GM11168 (cell line): ENCODE results near the gene SRSF3.
"Not testable (repeated sequence)": the region's sequence is repeated elsewhere in the genome, so short reads cannot be mapped to it uniquely, and the experiment has no call there.

ENCODE experiments used
- in situ Hi-C: fragments of 300-500 bp; cut with MboI; formaldehyde crosslinking; loops from one replicate; pipeline ENCODE4 v1.12.0; 2022; ENCODE audit warnings: low sequenced_read_pairs; ENCODE audit not compliant: unreplicated experiment

SRSF3 gene

DNA sequence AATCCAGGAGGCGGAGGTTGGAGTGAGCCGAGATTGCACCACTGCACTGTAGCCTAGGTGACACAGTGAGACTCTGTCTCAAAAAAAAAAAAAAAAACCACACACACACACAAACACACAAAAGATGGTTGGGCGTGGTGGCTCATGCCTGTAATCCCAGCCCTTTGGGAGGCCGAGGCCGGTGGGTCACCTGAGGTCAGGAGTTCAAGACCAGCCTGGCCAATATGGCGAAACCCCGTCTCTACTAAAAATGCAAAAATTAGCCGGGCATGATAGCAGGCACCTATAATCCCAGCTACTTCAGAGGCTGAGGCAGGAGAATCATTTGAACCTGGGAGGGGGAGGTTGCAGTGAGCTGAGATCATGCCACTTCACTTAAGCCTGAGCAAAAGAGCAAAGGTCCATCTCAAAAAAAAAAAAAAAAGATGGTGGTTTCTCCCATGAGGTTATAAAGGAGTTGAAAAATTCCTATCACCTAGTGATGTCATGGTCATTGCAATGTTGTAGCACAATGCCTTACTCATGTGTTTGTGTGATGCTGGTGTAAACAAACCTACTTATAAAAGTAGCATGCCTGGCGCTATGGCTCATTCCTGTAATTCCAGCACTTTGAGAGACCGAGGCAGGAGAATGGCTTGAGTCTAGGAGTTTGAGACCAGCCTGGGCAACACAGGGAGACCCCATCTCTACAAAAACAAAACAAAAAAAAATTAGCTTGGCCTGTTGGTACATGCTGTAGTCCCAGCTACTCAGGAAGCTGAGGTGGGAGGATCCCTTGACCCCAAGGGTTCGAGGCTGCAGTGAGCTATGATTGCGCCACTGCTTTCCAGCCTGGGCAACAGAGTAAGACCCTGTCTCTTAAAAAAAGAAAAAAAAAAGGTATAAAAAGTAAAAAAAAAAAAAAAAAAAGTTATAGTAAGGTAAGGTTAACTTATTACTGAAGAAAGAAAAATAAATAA is 21.5 kb upstream of the SRSF3 start:
- in situ Hi-C loops = not testable (repeated sequence)

DNA sequence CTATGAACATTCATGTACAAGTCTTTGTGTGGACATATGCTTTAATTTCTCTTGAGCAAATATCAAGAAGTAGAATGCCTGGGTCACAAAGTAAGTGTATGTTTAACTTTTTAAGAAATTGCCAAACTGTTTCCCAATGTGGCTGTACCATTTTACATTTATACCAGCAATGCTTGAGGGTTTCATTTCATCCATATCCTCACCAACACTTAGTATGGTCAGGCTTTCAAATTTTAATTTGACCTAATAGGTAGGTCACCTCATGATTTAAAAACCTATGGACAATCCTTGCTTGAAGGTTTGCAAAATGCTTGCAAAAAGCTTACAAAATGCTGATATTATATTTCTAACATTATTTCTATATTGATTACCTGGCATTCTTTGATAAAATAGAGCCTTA is 19.5 kb upstream of the SRSF3 start:
- in situ Hi-C loops = no loop called here

DNA sequence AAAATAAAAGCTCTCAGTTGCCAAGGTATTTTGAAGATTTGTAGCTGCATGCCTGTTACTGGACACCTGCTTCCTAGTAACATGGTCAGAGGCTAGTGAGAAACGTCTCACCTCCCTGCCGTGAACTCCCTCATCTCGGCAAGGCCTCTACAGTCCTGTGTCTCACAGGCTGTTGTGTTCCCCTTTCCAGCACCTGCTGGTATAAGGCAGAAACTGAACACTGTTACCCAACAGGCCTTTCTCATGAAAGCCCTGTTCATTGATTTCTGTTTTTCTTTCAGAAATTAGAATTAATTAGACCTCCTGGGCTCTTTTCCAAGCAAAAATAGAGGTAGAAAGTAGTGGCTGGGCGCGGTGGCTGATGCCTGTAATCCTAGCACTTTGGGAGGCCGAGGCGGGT is 17.6 kb upstream of the SRSF3 start:
- in situ Hi-C loops = no loop called here

DNA sequence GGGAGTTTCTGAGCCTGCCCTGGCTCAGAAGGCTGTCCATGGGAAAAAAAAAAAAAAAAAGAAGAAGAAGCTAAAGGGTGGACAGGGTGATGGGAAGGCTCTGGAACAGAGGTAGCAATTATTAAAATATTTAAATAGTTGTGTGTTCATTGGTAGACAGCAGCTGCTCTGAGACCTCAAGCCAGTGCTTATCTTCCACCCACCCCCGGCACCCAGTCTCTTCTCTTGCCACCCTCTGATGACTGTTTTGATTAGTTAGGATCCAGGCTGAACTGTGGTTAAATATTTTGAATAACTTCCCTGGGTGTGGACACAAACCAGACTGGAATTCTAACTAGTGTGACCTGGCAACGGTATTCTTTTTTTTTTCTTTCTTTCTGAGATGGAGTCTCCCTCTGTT is 16.9 kb upstream of the SRSF3 start:
- in situ Hi-C loops = no loop called here

DNA sequence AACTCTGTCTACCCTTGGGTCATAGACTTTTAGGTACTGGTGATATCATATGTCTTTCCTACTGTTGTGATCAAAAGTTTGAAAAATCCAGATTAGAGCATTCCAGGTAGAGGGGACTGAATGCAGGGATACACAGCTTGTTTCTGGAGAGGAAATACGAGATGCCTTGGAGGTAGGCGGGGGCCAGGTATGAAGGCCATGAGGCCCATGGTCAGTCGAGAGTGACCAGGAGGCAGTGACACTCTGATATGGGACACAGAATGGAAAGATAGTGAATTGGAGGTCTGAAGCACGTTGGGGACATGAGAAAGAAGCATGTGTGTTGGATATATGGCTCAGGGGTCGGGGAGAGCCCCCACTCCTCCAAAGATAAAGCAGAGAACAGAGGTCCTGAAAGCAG is 16.1 kb upstream of the SRSF3 start:
- in situ Hi-C loops = no loop called here

DNA sequence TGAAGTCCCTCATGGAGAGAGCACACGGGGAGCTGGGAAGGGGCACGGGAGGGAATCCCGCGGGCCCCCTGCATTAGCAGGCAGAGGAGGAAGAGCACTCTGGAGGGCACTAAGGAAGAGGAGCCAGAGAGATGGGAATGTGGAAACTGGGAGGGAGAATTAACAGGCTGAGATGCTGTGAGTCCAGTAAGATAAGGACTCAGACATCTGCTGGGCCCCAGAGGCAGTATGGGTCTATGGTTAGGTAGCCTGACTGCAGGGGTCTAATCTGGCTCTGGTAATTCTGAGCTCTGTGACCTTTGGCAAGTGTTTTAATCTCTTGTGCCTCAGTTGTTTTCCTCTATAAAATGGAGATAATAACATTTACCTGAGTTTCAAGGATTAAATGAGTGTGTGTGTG is 15.7 kb upstream of the SRSF3 start:
- in situ Hi-C loops = no loop called here

DNA sequence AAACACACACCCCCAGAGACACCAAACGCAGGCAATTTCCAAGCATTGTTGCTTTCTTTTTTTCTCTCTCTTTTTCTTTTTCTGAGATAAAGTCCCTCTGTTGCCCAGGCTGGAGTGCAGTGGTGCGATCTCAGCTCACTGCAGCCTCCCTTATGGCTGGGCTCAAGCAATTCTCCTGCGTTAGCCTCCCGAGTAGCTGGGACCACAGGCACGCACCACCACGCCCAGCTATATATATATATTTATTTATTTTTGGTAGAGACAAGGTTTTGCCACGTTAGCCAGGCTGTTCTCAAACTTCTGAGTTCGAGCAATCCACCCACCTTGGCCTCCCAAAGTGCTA is 14.0 kb upstream of the SRSF3 start:
- in situ Hi-C loops = loop anchor here (10.0 kb wide), 1 partner anchor 975 kb away; no protein-coding TSS in a partner anchor

DNA sequence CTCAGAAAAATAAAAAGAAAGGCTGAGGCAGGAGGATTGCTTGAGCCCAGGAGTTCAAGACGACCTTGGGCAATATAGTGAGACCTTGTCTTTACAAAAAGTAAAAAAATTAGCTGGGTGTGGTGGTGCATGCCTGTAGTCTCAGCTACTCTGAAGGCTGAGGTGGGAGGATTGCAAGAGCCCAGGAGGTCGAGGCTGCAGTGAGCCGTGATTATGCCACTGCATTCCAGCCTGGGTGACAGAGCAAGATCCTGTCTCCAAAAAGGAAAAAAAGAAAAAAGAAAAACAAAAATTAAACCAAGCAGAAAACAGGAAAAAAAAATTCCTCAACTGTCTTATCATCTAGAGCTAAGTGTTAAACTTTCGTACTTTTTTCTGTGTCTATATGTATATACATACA is 12.4 kb upstream of the SRSF3 start:
- in situ Hi-C loops = loop anchor here (10.0 kb wide), 1 partner anchor 973 kb away; no protein-coding TSS in a partner anchor

DNA sequence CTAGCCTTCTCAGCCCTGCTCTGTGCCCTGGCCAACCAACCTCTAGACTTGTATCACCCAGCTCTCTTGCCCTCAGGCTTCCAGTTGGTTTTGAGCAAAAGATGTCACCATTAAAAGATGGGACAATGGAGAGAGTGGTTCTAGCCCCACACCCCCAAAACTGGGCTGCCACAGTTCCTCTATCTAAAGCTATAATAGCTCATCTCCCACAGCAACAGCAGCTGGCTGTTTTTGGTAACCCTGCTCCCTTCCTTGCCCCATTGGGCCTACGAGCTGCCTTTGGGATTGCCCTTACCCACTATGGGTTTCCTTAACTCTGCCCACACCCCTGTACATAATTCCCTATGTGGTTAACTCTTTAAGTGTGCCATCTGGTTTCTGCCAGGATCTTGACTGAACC is 7.6 kb upstream of the SRSF3 start:
- in situ Hi-C loops = loop anchor here (10.0 kb wide), 1 partner anchor 968 kb away; no protein-coding TSS in a partner anchor

DNA sequence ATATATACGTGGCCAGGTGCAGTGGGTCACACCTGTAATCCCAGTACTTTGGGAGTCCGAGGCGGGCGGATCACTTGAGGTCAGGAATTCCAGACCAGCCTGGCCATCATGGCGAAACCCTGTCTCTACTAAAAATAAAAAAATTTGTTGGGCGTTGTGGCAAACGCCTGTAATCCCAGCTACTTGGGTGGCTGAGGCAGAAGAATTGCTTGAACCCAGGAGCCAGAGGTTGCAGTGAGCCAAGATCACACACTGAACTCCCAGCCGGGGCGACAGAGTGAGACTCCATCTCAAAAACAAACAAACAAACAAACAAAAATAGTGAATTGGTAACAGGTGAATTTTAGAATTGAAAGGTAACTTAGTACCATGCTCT is 5.1 kb upstream of the SRSF3 start:
- in situ Hi-C loops = loop anchor here (10.0 kb wide), 1 partner anchor 966 kb away; no protein-coding TSS in a partner anchor

DNA sequence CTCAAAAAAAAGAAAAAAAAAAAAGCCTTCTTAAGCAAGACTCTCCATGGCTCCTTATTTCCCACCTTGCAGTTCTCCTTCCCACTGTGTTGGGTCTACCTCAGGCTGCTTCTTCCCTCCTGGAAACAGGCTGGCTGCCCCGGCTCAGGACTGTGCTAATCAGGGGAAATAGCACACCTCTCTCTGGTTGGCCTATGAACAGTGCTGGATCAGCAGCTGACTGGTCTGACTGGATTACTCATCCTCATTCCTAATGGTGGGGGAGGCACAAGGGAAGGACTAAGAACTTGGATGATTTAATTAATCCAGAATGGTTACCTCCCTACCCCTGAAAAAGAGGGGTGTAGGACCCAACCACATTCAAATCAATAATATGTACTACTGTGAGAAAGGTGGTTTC is 3.9 kb upstream of the SRSF3 start:
- in situ Hi-C loops = no loop called here

DNA sequence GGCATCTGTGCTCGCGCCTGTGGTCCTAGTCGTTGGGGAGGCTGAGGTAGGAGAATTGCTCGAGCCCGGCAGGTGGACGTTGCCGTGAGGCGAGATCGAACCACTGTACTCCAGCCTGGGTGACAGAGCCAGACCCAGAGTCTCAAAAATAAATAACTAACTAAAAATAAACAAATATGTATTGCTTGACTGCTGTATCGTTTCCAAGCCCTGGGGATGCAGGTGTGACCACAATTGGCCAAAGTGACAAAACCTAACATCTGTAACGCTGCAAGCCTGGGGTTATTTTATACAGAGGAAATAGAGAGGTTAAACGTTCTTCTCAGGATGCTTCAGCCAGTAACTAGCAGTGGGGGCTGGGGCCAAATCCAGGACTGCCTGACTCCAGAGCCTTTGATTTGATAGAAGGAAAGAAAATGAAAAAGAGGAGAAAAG is 1.9 kb upstream of the SRSF3 start:
- in situ Hi-C loops = no loop called here

DNA sequence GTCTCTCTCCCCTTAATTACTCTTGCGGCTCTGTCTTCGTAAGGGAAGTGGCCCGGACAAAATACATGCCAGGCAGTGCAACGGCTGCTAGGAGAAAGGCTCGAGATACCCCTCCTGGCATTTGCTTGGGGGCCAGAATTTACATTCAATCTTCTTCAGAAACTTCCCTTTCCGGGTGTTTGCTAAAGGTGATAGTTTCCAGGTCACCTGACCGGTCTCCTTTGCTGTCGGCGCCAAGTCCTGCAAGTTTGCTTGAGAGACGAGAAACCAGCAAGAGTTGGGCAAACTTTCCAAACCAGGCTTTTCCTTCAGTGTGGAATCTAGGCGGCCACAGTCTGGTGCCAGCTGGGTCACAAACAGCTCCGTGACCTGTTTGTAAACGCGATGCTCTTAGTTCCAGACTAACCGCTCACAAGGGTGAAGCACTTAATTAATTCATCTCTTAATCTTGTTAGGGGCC is 563 bp upstream of the SRSF3 start:
- in situ Hi-C loops = no loop called here

DNA sequence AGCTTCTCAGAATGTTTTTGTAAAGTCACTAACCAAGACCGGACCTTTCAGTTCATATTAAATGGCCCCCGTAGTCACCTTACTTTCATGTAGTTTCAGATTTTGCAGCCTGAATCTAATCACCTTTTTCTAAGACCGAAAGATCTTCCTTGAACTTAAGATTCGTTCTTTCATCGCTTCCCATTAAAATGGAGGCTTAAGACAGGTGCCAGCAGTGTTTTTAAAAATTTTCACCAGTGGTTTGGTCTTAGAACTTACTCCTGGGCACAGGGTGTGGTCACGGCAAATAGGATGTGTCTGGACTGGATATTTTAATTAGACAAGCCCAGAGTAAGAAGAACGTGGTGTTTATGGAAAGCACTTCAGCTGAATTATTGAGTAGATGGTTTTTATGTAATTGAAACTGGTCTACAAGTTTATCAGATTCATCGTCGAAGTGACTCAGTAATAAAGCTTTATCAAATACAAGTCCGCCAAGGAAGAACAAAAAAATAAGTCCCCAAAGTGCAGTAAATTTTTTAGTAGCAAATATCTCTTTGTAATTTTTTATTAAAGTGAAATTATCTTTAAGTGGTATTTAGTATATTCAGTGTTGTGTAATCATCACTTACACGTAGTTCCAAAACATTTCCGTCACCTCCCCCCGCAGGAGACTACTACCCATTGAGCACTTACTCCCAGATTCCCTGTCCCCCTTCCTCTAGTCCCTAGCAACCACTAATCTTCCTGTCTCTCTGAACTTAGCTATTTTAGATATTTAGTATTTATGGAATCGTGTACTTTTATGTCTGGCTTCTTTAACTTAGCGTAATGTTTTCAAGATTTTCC is 868 bp downstream of the SRSF3 start:
- in situ Hi-C loops = no loop called here

DNA sequence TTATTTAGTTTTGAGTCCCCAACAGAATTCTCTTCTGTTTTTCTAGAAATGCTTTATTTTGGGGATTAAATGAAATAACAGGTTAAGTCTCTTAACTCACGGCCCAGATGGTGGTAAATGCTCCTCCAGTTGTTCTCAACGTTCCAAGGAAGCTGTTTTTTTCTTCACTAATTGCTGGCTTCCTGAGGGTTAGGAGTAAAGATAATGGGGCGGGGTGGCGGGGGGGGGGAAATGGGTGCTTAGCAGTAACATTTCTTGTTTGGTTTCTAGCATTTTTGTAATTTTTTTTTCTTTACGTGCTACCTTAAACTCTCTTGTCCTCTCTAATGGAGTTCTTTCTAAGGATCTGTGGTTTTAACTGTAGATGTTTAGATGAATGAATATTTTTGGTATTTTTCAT is 2.2 kb downstream of the SRSF3 start:
- in situ Hi-C loops = no loop called here

DNA sequence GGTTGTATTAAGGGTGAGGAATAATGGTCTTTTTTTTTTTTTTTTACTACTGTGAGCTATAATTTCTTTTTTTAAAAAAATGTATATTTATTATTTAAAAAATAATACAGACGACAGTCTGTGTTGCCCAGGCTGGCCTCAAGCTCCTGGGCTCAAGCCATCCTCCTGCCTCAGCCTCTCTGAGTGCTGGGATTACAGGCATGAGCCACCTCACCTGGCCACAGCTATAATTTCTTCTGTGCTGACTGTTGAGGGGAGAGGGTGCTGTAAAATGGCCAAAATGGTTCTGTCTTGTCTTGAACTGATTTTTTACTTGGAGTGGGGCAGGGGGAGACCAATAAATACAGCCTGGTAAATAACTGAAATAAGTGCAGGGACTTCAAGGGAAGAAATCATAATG is 3.6 kb downstream of the SRSF3 start:
- in situ Hi-C loops = no loop called here

DNA sequence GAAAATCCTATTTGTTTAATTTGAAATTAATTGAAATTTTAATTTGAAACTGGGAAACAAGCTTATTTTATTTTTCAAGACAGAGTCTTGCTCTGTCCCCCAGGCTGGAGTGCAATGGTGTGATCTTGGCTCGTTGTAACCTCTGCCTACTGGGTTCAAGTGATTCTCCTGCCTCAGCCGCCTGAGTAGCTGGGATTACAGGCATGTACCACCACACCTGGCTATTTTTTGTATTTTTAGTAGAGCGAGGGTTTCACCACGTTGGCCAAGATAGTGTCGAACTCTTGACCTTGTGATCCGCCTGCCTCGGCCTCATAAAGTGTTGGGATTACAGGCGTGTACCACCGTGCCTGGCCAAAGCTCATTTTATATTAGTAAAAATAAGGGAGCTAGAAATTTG is 4.2 kb downstream of the SRSF3 start:
- in situ Hi-C loops = no loop called here

DNA sequence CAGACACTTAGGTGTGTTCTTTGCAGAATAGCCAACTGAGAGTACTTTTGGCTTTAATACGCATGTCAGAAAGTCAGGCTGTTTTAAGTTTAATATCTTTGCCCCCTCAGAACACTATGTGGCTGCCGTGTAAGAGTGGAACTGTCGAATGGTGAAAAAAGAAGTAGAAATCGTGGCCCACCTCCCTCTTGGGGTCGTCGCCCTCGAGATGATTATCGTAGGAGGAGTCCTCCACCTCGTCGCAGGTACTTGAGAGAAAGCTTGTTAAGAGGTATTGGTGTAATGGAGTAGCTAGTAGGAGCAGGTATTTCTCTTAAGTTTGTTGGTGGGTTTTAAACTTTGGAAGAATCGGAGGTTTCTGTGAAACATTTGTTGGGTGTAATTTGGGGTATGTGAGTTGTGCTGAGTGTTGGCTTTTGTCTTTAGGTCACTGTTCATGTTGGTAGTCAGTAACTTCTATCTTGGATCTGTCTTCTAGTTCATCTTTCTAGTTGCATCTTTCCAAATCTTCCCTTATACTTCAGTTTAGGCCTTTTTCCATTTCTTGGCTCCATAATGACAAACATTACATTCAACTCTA is 4.7 kb downstream of the SRSF3 start:
- in situ Hi-C loops = no loop called here

DNA sequence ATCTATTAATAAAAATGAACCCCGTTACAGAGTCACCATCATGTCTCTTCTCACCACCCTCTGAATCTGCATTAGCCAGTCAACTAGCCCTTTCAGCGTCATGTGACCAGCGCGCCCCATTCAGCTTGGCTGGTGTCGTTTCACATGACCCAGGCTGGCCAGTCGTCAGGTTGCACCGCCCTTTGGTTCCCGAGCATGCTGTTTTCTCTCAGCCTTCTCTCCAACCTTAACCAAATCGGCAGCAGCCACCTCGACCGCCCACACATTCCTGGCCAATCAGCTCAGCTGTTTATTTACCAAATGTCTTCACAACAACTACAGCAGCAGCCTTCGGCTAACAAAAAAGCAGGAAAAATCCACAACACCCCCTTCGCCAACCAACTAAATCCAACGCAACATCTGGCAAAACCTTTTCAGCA is 5.6 kb downstream of the SRSF3 start:
- in situ Hi-C loops = no loop called here

DNA sequence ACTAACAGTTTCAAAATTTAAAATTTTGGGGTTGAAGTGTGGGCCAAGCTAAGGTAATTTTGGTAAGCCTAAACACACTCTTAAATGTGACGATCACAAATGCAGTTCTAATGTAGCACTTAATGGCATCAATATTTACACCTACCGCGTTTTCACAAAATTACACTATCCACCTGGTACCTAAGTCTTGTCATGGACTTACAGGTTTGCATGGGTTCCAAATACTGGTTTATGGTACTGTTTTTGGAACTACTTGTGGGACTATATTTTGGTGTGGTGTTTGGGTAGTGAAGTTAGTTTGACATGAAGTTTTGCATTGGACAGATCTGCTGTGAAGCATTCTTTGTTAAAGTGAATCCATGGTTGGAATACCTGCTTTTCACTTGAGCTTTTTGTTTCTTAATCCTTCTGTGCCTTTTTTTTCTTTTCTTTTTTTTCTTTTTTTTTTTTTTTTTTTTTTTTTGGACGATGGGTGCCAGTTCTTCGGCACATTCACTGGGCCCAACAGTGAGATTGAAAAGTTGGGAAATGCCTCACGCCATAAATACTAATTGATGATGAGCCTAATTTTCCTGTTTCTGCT is 6.5 kb downstream of the SRSF3 start:
- in situ Hi-C loops = no loop called here
